Esophagus squamous epithelium (tissue), 5 donors: Measurements from ENCODE around the gene SOX8. TPM values are rescaled to one million over a fixed set of nuclear protein-coding genes. Genes with fewer than 3 reads are reported as not detected.

Experiments
- DNase-seq: peaks from one replicate; lab custom pipeline; 2025; lab: John Stamatoyannopoulos, UW
- H3K27ac ChIP-seq, 4 donors: fragments of 200-600 bp; sonication (generic); one replicate each; pipeline ENCODE4 v1.5.1; 2016 to 2019; ENCODE audit warnings: mild to moderate bottlenecking in 1 of 4
- H3K27me3 ChIP-seq, 4 donors: fragments of 200-600 bp; sonication (generic); 1 replicate in 3 of 4; 2 replicates in 1 of 4; pipeline versions ENCODE4 v1.5.1 to v1.6.0; 2017 to 2021; ENCODE audit warnings: antibody characterized with exemption in 1 of 4
- H3K36me3 ChIP-seq, 3 donors: fragments of 200-600 bp; sonication (generic); one replicate each; pipeline ENCODE4 v1.5.1; 2016 to 2019
- H3K4me1 ChIP-seq, 3 donors: fragments of 200-600 bp; sonication (generic); one replicate each; pipeline ENCODE4 v1.5.1; 2017 to 2019
- H3K4me3 ChIP-seq, 4 donors: fragments of 200-600 bp; sonication (generic); 1 replicate in 3 of 4; 2 replicates in 1 of 4; pipeline ENCODE4 v1.5.1; 2016 to 2019; ENCODE audit warnings: mild to moderate bottlenecking in 2 of 4, moderate library complexity in 1 of 4
- H3K9me3 ChIP-seq, 3 donors: fragments of 200-600 bp; sonication (generic); one replicate each; pipeline ENCODE4 v1.5.1; 2016 to 2019
- POLR2A ChIP-seq, 4 donors: fragments of 450-650 bp; IDR thresholded peaks; one replicate each; pipeline ENCODE4 v1.6.1; 2017; ENCODE audit warnings: antibody characterized with exemption in 4 of 4, mild to moderate bottlenecking in 4 of 4, moderate library complexity in 3 of 4
- WGBS, 2 donors: methylation state at CpG; one replicate each; pipeline ENCODE4 v1.1.5; 2018; 5-methylcytosine and 5-hydroxymethylcytosine counted together
- intact Hi-C: fragments of 100-400 bp; cut with DNase I; formaldehyde crosslinking; loops from one replicate; pipeline ENCODE4 v1.15.0; 2022
- total RNA-seq, 4 donors: library from RNA; depleted of rRNA; stranded (reverse); fragments of >200 nt; gene quantifications; one replicate each; pipeline ENCODE4 v1.1.0, GENCODE V29; 2016
- TF ChIP-seq, protein P1 (sequence below), 6 experiments: fragments of 450-650 bp in 4 of 6; fragments of 200-600 bp in 2 of 6; sonication (generic) in 2 of 6; IDR thresholded peaks; one replicate each; pipeline ENCODE4 v1.5.1; 2016 to 2019; ENCODE audit warnings: antibody characterized with exemption in 6 of 6, mild to moderate bottlenecking in 4 of 6, moderate library complexity in 4 of 6
- donor health status: DM: yes; HTN: yes; CAD: no.

Gene SOX8
- total RNA-seq, 4 donors from 2014 or later, result 0.08 to 0.19 (median 0.09) TPM; not detected in 1

DNA sequence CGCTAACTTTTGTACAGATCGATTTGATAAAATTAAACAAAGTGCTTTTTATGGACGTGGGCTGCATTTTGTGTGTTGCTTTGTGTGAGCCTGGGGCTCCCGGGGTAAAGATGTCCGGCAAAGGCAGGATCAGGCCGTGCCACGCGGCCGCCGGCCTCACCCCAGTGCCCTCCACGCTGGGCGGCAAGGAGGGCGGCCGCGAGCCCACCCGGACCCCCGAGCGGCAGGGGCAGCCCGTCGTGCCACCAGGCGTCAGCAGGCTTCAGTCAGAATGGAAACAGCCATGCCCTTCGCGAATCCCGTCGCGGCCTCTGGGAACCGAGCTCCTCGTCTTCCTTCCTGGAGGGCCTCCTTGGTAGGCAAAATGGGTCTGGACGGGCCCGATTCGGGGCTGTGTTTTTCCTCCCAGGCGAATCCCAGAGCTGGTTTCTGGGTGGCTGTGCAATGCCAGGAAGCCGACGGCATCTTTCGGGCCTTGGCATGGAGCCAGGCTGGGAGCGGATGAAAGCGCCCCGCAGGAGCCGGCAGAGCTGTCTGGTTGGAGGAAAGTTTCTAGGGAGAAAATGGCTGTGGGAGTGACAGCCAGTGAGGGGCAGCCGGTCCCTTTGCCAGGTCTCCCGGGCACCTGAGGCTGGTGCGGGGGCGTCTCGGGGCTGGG is 5.5 kb downstream of the SOX8 start:
- H3K9me3 ChIP-seq, result no peaks in the 10 kb centered on the region
- no peaks in the 10 kb centered on the region for H3K36me3 ChIP-seq
- WGBS, 2 donors, result 73 to 77% methylated on average over 5 to 13 of the region's 44 CpGs
- intact Hi-C loops, result no loop called here
- H3K27ac ChIP-seq, result no peak overlapping the region
- no peak overlapping the region for H3K4me3 ChIP-seq
- no peak for DNase-seq
- H3K27me3 ChIP-seq, result peaks cover 0 to 96% (median 12%) of the 10 kb centered on the region in 4 donors
- TF ChIP-seq, protein P1, sequence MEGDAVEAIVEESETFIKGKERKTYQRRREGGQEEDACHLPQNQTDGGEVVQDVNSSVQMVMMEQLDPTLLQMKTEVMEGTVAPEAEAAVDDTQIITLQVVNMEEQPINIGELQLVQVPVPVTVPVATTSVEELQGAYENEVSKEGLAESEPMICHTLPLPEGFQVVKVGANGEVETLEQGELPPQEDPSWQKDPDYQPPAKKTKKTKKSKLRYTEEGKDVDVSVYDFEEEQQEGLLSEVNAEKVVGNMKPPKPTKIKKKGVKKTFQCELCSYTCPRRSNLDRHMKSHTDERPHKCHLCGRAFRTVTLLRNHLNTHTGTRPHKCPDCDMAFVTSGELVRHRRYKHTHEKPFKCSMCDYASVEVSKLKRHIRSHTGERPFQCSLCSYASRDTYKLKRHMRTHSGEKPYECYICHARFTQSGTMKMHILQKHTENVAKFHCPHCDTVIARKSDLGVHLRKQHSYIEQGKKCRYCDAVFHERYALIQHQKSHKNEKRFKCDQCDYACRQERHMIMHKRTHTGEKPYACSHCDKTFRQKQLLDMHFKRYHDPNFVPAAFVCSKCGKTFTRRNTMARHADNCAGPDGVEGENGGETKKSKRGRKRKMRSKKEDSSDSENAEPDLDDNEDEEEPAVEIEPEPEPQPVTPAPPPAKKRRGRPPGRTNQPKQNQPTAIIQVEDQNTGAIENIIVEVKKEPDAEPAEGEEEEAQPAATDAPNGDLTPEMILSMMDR (IDR thresholded peaks at IDR 0.05), result no peak
- no peak for TF ChIP-seq POLR2A (IDR thresholded peaks at IDR 0.05)
- peaks cover 2 to 16% (median 5%) of the 10 kb centered on the region in 3 donors for H3K4me1 ChIP-seq

DNA sequence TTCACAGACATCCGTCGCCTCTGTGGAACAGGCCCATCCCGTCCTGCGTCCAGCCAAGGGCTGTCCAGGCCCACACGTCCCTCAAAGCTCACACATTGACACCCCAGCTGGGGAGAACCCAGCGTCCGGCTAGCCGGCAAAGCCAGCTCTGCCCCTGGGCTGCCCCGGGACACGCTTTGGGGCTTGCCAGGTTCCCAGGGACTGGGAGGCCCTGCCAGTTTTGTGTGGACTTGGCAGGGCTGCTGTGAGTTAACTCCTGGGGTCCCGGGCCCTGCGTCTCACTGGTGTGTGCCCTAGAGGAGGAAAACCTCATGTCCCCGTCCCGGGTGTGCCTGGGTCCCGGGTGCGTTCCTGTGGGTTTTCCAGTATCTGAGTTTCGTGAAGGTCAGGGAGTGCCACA is 6.3 kb downstream of the SOX8 start:
- no peak for TF ChIP-seq POLR2A (IDR thresholded peaks at IDR 0.05)
- TF ChIP-seq, protein P1 (IDR thresholded peaks at IDR 0.05), result no peak
- peaks cover 0 to 93% (median 4%) of the 10 kb centered on the region in 4 donors for H3K27me3 ChIP-seq
- no peak overlapping the region for H3K4me3 ChIP-seq
- no peaks in the 10 kb centered on the region for H3K36me3 ChIP-seq
- intact Hi-C loops, result no loop called here
- 56% methylated on average over 3 of the region's 17 CpGs; no CpG with 5 or more reads in 1 of the 2 donors for WGBS, 2 donors
- DNase-seq, result no peak
- no peaks in the 10 kb centered on the region for H3K9me3 ChIP-seq
- H3K27ac ChIP-seq, result no peak overlapping the region
- peaks cover 0 to 7% (median 0%) of the 10 kb centered on the region in 3 donors for H3K4me1 ChIP-seq

DNA sequence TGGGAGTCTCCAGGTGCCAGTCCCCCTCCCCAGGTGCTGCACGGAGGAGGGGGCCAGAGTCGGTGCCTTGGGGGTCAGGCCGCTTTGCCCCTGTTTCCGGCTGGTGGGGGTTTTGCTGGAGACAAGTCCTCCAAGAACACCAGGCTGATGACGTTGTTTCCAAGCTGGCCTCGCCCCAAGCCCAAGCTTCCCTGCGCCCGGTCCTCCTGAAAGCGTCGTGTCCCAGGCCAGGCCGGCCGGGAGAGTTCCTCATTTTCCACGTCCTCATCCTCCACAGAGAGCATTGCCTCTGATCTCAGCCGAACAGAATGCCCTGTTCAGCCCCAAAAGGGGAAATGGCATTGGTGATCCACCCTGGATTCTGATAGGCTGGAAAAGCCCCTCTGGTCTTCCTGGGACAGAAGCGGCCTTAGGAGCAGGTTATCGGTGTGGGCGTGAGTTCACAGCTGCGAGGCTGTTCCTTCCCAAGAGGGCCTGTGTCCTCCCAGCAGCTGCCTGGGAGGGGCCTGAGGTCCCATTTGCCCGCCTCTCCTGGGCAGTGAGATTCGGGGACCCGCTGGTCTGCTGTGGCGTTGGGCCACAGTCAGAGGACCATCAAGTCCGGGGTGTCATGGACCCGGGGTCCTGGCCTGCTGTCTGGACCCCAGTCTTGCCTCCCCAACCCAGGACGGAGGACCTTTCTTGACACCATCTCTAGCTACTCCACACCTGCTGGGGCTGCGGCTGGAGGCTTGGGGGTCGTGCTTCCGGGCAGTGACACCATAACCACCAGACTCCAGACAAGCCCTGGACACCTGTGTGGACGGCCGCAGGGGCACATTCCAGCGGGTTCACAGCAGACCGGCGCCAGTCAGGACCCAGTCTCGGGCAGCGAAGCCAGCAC is 7.1 kb downstream of the SOX8 start:
- Histone ChIP-seq H3K4me3 (no peak overlapping the region), H3K27me3 (peaks cover 0 to 85% (median under 1%) of the 10 kb centered on the region in 4 donors), H3K4me1 (peaks cover 0 to 5% (median 0%) of the 10 kb centered on the region in 3 donors), H3K27ac (no peak overlapping the region), H3K36me3 (no peaks in the 10 kb centered on the region), H3K9me3 (no peaks in the 10 kb centered on the region)
- no peak for TF ChIP-seq POLR2A (IDR thresholded peaks at IDR 0.05)
- TF ChIP-seq, protein P1 (IDR thresholded peaks at IDR 0.05), result no peak
- WGBS, 2 donors, result 52% methylated on average over 14 of the region's 35 CpGs; no CpG with 5 or more reads in 1 of the 2 donors
- no peak for DNase-seq
- intact Hi-C loops, result no loop called here

DNA sequence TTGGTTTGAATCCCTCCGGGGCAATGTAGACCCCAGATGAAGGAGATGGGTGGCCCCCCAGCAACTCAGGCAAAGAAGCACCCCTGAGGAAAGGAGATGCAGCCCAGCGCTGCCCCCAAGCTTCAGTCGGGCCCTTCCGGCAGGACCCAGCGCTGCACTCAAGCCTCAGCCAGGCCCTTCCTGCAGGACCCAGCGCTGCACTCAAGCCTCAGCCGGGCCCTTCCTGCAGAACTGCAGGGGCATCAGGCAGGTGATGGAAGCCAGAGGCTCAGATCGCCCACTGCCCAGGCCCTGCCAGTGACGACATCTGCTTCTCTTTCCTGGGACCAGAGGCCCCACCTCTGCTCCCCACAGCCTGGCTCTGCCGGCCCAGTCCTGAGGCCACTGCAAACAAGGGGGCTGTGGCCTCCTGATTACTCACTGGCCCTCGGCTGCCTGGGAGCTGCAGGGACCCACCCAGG is 7.8 kb downstream of the SOX8 start:
- DNase-seq, result no peak
- intact Hi-C loops, result no loop called here
- TF ChIP-seq, protein P1 (IDR thresholded peaks at IDR 0.05), result no peak
- no peak overlapping the region for H3K27ac ChIP-seq
- H3K36me3 ChIP-seq, result no peaks in the 10 kb centered on the region
- H3K4me1 ChIP-seq, result peaks cover 0 to 5% (median 0%) of the 10 kb centered on the region in 3 donors
- no peak overlapping the region for H3K4me3 ChIP-seq
- peaks cover 0 to 79% (median 0%) of the 10 kb centered on the region in 4 donors for H3K27me3 ChIP-seq
- WGBS, 2 donors, result 40 to 80% methylated on average over 1 of the region's 11 CpGs
- H3K9me3 ChIP-seq, result peaks cover 0 to 1% (median 1%) of the 10 kb centered on the region in 3 donors
